NCI-H2171 treated with DMSO at 0.1 percent for 48 hours (cell line): ENCODE results near the gene DLD.
"Not testable (repeated sequence)": the region's sequence is repeated elsewhere in the genome, so short reads cannot be mapped to it uniquely, and the experiment has no call there.

Source experiments
- DNase-seq: peaks from one replicate; lab custom pipeline; 2025; lab: John Stamatoyannopoulos, UW

The DLD gene

DNA sequence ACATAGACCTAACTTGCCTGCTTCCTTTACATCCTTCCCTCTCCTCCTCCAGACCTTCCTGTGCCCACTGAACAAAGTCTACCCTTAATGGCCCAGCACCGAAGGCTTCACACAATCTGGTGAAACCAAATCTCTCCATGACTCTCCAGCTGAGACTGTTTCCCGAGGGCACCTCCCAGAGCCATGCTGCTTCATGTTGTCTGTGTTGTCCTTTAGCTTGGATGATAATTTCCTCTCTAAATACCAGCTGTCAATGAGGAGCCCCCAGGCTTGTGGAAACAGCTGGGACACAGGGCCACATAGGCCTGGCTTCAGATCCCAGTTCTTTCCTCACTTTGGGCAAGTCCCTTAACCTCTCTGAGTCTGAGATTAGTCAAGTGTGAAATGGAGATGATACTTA, 54.3 kb downstream of the DLD start:
- peak; percentile 81 for DNase-seq

DNA sequence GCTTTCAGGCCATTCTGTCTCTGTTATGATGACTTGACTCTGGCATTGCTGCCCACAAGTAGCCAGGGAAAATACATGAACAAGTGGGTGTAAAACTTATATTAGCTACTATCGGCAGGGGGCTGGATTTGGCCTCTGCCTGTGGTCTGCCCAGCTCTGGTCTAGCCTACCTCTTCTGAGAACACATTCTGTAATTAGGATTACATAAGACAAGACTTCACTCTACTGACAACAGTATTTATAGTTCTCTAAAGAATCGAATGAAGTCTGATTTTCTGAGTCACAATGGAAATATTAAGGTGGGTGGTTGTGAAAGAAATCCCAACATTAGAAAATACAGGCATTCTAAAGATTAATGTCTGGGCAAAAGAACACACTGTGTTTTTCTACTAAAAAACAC, 55.5 kb downstream of the DLD start:
- no peak for DNase-seq

DNA sequence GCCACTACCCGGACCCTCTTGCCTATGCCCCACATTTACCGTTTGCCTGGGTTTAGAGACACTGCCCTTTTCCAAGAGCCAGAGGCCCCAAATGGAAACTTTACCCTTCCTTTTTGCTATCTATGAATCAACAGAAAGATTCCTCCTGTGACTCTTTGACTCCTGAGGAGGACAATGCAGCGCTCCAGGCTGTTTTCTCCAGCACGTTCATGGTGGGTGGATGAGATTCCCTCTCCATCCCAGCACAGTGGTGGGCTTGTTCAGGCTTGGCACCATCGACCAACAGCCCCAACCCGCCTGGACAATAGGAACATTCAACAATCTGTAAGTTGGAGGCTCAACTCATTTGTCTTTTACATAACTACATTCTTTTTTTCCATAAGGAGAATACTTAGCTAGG, 55.9 kb downstream of the DLD start:
- no peak for DNase-seq

DNA sequence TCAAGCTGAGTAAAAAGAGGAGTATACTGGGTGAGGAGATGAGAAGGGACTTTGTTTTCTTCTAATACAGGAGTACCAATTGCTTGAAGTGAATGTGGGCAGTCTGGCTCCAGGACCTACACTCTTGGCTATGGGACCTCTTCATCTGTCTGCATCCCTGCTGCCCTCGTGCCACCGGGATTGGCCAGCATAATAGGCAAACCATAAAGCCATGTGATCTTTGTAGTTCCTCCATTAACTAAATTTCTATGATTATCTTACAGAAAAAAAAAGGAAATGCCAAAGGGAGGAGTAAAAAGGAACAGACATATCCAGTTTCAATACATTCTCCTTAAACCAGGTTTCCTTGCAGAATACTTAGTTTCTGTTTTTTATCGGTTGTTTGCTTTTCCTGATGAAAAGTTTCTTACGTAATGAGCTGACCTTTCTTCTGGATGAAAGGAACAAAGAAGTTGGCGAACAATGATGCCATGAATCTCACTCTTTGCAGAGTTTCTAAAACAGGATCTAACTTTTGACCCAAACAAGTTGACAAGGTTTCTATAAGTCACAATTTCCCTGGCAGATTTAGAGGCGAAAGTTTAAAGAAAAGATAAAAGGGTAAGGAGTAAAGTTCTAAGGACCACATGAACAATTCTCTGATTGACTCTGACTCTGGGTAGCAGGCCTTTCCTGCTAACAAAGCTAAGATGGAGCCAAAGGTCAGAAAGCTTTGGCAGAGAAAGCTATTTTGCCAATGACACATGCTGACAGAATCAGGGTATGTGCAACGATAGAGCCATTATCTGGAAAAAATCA, 57.9 kb downstream of the DLD start:
- no peak for DNase-seq

DNA sequence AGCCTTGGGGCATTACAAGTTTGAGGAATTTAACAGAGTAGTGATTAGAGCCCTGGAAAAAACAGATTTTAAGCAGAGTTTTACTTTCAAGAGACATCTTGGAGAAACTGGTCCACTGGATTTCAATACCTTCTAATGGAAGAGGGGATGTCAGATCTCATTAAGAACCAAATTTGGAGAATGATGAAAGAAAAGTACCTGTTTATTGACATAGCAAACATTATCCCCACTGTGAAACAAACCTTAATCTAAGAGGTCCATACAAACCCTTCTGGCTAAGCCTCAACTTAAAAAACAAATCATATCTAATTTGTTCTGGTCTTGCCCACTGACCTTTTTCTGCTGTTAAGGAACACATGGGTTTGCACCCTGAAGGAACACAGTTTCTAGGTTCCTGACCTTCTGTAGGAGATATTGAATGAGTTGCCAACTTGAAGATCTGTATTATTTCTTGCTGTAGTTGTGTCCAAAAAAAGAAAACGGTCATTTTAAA, 58.5 kb downstream of the DLD start:
- DNase-seq, result no peak

DNA sequence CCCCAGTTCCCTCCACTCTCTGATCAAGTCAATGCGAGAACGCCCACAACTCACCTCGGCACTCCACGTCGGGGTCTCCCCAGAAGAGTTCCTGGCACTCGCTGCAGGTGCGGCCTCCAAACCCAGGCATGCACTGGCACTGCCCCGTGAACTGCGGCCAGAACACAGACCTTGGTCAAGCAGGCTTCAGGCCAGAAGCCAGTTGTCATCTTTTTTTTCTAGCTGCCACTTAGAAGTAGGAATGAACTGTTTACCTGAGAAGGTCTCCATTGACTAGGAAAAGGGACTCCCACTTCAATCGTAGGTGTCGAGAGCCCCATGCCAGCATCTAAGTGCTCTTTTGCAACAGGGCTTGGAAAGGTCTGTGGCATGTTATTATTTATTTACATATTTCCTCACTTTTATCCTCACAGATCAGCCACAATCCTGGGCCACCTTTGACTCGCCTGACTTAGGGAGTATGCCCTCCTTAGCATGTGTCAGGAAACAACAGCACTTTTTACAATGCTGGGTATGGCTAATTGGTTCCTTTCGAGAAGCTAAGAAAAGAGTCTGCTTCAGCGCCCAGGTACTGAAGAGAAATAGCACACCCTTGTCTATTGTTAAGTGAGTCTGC, 60.3 kb downstream of the DLD start:
- DNase-seq, result no peak

DNA sequence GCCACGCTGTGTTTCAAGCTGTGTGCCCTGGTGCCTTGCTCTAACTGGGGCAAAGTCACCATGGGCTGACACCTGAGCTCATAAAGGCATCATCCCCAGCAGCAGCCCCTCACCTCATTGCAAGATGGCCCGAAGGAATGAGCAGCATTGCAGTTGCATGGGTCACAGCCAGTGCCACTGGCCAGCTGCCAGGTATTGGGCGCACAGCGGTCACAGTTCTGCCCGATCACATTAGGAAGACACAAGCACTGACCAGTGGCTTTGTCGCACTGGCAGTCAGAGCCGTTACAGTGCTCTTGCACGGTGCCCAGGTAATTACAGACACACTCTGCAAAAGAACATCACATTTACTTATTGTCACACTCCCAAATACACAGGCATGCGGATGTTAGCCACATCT, 60.9 kb downstream of the DLD start:
- no peak for DNase-seq

DNA sequence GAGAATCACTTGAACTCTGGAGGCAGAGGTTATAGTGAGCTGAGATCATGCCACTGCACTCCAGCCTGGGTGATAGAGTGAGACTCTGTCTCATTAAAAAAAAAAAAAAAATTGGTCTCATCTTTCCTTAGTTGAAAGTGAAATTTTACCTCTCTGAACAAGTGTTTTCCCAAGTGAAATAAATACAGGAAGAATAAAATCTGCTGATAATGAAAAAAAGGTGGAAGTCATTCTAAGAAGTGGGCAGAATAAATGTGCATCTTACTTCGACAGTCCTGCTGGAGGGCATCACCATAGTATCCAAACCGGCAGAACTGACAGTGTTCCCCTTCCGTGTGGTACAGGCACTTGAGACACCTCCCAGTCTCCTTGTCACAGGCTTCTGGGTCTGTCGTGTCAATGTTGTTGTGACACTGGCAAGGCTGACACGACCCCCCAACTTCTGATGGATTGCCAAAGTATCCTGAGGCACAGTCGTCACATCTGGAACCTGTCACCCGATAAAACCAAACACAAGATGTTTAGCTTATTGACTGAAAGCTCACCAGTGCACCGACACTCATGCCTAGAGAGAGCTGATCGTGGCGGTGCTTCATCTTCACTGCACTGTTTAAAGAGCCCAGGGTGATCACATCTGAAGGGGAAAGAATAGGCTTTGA, 62.4 kb downstream of the DLD start:
- no peak for DNase-seq

DNA sequence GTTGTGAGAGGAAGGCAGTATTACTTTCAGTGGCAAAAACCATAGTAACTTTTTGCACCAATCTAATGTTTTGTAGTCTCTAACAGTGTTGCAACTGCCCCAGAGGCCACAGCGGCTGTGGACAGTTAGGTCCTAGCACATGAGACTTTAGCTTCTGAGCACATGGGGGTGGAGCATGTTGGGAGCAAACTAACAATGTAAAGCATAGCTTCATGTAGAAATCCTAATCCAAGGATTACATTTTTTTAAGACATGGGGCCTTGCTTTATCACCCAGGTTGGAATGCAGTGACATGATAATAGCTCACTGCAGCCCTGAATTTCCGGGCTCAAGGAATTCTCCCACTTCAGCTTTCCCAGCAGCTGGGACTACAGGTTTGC, 62.9 kb downstream of the DLD start:
- no peak for DNase-seq

DNA sequence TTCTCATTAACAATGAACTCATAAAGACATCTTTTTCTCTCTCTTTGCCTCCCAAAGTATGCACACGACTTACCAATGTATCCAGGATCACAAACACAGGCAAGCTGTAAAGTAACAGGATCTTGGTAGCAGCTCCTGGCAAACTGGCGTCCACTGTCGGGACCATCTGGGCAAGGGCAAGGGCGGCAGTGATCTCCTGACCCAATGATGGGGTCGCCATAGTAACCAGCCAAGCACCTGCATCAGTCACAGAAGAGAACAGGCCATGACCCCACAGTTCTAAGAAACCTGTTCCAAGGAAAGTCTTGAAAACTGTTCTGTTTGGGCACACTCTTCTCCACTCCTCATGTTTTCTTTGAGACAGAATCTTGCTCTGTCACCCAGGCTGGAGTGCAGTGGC, 64.4 kb downstream of the DLD start:
- DNase-seq, result no peak

DNA sequence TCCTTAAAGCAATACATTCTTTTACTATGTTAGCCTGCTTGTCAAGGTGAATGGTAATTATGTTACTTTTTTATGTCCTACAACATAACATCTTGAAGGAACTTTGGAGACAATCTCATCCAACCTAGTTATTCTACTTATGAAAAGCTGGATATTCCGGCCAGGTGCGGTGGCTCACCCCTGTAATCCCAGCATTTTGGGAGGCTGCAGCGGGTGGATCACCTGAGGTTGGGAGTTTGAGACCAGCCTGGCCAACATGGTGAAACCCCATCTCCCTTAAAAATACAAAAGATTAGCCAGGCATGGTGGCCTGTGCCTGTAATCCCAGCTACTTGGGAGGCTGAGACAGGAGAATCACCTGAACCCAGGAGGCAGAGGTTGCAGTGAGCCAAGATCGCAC, 66.0 kb downstream of the DLD start:
- DNase-seq, result not testable (repeated sequence)

DNA sequence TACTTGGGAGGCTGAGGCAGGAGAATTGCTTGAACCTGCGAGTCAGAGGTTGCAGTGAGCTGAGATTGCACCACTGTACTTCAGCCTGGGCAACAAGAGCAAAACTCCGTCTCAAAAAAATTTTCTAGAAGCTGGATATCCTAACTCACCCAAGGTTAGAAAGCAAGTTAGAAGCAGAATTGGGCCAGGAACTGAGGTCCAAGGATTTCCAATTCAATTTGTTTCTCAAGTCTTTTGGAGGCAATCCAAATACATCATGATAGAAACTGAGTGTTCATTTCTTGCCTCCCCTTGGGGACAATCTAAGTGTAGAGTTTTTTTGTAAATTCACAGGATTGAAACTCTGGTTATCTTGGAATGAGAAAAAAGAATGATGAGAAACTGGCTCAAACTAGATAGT, 66.5 kb downstream of the DLD start:
- no peak for DNase-seq

DNA sequence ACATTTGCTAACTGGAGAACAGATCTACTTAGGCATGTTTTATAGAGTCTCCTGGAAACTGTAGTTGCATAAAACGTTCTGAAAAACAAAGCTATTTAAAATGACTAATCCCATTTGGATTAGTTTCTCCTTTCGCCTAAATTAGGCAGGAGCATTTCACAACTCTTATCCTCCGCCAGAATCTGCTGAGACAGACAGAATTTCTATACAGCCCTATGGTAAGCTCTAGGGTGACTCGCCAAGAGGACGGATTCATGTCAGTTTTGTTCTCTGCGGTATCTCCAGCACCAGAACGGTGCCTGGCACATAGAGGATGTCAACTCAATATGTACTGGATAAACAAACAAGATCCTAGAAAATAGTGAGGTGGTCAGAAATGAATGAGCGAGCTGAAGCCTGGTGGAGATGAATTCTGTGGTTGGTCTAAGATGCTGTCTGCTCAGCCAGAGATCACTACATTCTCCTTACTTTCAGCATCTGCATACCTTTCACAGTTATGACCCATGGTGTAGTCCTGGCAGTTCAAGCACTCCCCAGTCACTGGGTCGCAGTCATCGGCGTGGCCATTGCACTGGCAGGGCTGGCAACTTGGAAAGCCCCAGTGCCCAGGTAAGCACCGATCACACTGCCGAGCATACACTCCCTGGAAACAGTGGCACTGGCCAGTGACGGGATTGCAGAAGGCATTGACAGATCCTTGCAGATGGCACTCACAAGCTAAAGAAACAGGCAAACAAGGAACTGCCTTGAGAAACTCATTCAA, 68.0 kb downstream of the DLD start:
- no peak for DNase-seq

DNA sequence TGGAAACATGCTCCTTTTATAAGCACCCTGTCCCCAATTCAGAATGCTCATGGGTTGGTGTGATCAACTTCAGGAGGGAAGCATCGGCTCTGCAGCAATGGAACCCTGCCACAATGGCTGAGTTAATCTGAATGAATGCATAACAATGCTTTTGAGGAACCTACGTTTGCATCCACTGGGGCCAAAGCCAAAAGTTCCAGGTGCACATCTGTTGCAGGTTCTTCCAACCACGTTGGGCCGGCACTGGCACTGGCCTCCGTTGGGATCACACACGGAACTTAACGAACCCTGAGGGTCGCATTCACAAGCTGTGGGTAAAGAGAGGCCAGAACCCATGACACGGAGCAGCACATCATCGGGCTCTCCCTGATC, 68.5 kb downstream of the DLD start:
- no peak for DNase-seq

DNA sequence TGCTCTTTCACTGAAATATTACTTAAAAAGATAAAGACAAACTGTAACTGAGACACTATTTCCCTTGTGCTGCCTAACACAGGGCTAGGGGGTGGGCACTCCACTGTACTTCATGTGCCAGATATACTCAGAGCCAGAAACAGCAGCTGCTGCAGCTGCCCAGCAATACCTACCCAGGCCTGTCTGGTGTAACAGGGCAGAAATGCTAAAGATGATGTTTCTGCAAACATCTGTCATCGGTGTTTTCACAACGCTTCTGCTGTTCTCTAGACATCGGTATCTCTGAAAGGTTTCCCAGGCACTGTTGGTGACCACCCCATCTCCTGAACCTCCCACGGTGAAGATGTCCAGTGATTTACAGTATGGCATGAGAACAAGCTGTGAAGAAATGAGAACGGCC, 69.3 kb downstream of the DLD start:
- peak; percentile 75 for DNase-seq

DNA sequence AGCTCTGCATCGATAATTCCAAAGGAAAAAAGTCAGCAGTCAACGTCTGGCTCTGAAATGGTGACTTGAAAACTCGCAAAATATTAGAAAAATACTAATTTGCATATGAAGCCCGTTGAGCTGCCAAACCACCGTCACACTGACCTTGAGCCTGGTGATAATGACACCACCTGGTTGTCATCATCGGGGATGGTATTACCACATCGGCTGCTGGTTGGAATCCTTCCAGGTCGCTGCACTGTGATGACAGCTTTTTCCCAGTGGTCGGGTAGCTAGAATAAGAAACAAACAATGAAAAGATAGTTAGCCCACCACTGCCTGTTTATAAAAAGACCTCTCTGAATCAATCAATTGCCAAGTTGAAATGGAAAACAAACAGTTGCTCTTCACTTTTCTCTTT, 70.4 kb downstream of the DLD start:
- peak; percentile 63 for DNase-seq

DNA sequence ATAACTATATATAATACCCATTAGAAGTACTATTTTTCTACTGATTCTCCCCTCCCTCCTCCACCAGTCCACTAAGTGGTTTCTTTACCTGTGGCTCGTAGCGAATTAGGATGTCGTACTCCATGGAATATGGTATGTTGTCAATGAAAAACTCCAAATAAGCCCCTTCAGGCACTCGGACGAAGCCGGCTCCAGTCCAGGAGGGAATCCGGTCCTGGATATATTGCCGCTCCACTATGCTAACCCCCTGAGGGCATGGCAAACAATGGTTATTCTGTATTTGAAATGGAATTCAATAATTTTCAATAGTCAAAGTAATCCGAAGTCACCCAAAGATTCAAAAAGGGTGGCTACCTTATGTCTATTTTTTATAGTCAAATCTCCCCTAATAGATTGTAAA, 71.8 kb downstream of the DLD start:
- no peak for DNase-seq

DNA sequence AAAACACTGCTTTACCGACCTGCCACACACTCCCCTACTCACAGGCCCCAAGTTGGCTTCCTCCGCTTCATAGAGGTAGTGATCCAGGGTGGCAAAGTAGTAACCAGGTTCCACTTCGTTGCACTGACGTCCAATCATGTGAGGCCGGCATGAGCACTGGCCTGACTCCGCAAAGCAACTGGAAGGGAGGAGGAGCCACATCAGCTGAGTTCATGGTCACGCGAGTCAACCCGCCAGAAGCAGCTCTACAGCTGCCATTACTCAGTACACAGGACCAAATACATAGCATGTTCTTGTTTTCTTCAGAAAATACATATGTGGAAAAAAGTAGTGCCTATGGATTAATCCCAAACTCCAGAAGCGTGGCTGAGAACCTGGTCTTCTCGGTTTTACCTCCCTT, 73.5 kb downstream of the DLD start:
- no peak for DNase-seq

DNA sequence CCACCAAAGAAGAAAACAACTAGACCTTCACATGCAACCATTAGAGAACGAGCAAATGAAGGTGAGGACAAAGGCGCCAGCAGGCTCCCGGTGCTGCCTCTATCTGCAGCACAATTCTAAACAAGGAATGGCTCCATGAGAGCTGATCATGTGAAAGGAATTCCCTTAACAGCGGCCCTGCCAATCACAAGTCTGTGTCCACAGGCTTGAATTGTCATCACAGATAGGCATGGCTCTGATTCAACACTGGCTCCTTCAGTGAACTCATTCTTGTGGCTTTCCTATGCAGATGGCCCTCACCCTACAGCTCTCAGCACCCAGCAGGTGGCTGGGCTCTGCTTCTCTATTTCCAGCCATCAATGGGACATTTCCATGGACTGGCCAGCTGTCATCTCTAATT, 75.7 kb downstream of the DLD start:
- peak; percentile 71 for DNase-seq

DNA sequence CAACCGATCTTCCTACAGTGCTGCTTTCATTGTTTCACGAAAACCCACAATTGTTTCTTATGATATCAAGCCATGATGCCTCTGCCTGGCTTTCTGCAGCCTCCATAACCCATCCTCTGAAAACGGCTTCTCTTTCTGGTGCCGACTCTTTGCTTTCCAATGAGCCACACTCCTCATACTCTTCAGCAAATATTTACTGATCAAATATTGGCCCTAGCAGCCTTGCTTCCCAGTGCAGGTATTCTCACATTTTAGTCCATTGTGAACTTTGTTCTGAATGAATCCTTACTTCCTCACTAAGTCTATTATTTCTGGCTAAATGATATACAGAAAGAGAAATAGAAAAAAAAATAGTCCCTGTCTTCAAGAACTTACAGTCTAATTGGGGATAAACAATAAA, 76.4 kb downstream of the DLD start:
- DNase-seq, result no peak

DNA sequence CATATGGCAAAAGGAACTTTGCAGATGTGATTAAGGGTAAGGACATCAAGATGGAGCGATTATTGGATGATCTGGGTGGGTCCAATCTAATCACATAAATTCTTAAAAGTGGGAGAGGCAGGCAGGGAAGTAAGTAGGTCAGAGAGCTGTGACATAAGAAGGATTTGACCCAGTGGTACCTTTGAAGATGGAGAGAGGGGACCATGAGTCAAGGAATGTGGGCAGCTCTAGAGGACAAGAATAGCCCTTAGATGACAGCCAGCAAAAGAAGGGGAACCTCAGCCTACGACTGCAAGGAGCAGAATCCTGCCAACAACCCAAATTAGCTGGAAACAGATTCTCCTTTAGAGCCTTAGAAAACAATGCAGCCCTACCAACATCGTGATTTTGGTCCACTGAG, 77.5 kb downstream of the DLD start:
- no peak for DNase-seq

DNA sequence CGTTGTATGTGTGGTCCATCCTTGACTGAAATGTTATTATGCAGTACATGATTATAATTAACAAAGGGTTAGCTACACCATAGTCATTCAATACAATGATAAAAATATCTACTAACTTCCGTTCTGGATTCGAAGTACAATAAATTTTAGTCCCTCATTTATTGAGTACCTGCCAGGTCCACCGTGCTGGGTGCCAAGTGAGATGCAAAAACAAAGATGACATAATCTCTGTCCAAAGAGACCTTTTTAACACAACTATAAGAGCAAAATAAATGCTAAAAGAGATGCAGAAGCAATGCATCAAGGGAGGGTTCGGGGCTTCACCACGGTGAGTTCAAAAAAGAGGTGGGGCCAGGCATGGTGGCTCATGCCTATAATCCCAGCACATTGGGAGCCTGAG, 78.9 kb downstream of the DLD start:
- DNase-seq, result no peak
